ENCODE measurements around the gene KAT2B. TPM values are rescaled to one million over a fixed set of nuclear protein-coding genes. Genes with fewer than 3 reads are reported as not detected.

The KAT2B gene
- total RNA-seq, 1 donor from 2014 or later = 13.6 TPM

DNA sequence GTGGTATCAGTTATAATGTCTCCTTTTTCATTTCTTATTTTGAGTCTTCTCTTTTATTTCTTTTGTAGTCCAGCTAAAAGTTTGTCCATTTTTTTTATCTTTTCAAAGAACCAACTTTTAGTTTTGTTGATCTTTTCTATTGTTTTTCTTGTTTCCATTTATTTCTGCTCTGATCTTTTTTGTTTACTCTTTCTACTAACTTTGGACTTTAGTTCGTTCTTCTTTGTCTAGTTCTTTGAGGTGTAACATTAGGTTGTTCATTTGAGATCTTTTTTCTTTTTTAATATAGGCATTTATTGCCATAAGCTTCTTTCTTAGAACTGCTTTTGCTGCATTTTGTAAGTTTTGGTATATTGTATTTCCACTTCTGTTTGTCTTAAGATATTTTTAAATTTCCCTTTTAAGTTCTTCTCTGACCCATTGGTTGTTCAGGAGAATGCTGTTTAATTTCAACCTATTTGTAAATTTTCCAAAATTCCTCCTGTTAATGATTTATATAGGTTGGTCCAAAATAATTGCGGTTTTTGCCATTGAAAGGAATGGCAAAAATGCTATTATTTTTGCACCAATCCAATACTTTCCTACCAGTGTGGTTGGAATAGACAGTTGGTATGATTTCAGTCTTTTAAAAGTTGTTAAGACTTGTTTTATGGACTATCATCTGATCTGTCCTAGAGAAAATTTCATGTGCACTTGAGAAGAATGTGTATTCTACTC, 51.2 kb downstream of the KAT2B start:
- Mint-ChIP-seq H3K4me1 (ENCODE audit: low read depth, unreplicated experiment) (no peaks in the 10 kb centered on the region), H3K36me3 (ENCODE audit: unreplicated experiment) (peaks cover 9% of the 10 kb centered on the region), H3K27ac (ENCODE audit: unreplicated experiment) (no peak overlapping the region), H3K9me3 (ENCODE audit: unreplicated experiment) (peaks cover 2% of the 10 kb centered on the region), H3K4me3 (ENCODE audit: unreplicated experiment) (no peak overlapping the region), H3K27me3 (ENCODE audit: unreplicated experiment) (no peaks in the 10 kb centered on the region)
- no peak for DNase-seq
- no peak for TF ChIP-seq CTCF (IDR thresholded peaks at IDR 0.05; ENCODE audit: partially characterized antibody, unreplicated experiment)

DNA sequence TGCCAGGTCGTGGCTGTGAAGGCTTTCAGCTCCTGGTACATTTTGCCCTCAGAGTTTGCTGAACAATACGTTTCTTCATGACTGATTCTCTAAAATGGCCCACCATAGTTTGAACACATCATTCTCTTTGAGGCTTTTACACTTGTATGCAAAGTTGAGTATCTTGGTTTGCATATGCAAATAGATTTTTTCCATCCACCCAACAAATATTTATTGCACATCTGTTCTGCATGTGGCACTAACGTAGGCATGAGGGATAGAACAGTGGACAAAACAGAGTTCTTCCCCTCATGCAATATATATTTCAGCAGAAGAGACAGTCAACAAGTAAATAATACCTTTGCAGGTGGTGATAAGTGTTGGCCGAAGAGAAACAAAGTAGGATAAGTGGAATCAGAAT, 55.2 kb downstream of the KAT2B start:
- DNase-seq = no peak
- Mint-ChIP-seq H3K4me1 (ENCODE audit: low read depth, unreplicated experiment) (no peaks in the 10 kb centered on the region), H3K27me3 (ENCODE audit: unreplicated experiment) (no peaks in the 10 kb centered on the region), H3K36me3 (ENCODE audit: unreplicated experiment) (no peaks in the 10 kb centered on the region), H3K27ac (ENCODE audit: unreplicated experiment) (no peak overlapping the region), H3K9me3 (ENCODE audit: unreplicated experiment) (peaks cover 2% of the 10 kb centered on the region), H3K4me3 (ENCODE audit: unreplicated experiment) (no peak overlapping the region)
- no peak for TF ChIP-seq CTCF (IDR thresholded peaks at IDR 0.05; ENCODE audit: partially characterized antibody, unreplicated experiment)

DNA sequence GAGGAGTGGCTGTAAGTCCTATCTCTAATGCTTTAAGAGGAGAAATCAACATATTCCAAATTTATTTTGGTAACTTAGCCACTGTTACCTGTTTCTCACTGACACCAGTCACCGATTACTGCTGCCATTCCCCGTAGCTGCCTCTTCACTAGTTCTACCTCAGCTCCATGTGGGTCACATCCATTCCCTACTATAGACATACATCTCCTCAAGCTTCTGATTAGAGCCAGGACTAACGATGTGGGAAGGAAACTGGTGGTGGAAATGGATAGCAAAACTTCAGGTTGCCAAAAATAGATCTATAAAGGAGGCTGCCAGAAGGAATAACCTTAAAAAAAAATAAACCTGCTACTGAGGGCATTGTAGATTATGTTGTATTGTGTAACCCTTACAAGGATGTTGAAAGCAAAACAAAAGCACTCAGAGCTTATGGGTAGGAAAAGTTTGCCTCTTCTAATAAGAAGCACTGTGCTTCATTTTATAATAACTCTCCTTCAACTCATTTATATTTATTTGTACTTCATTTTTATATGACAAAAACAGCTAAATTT, 56.0 kb downstream of the KAT2B start:
- Mint-ChIP-seq H3K9me3 (ENCODE audit: unreplicated experiment) (peaks cover 2% of the 10 kb centered on the region), H3K4me1 (ENCODE audit: low read depth, unreplicated experiment) (no peaks in the 10 kb centered on the region), H3K27me3 (ENCODE audit: unreplicated experiment) (no peaks in the 10 kb centered on the region), H3K4me3 (ENCODE audit: unreplicated experiment) (no peak overlapping the region), H3K27ac (ENCODE audit: unreplicated experiment) (no peak overlapping the region), H3K36me3 (ENCODE audit: unreplicated experiment) (no peaks in the 10 kb centered on the region)
- DNase-seq = no peak
- TF ChIP-seq CTCF (IDR thresholded peaks at IDR 0.05; ENCODE audit: partially characterized antibody, unreplicated experiment) = no peak

GRCh38 chr3:20097015-20097414, 56.8 kb downstream of the KAT2B start:
- TF ChIP-seq CTCF (IDR thresholded peaks at IDR 0.05; ENCODE audit: partially characterized antibody, unreplicated experiment) = no peak
- H3K4me1 Mint-ChIP-seq (ENCODE audit: low read depth, unreplicated experiment) = no peaks in the 10 kb centered on the region
- no peak overlapping the region for H3K27ac Mint-ChIP-seq (ENCODE audit: unreplicated experiment)
- DNase-seq = no peak
- no peaks in the 10 kb centered on the region for H3K27me3 Mint-ChIP-seq (ENCODE audit: unreplicated experiment)
- H3K9me3 Mint-ChIP-seq (ENCODE audit: unreplicated experiment) = peaks cover 2% of the 10 kb centered on the region
- H3K4me3 Mint-ChIP-seq (ENCODE audit: unreplicated experiment) = no peak overlapping the region
- no peaks in the 10 kb centered on the region for H3K36me3 Mint-ChIP-seq (ENCODE audit: unreplicated experiment)

- no peaks in the 10 kb centered on the region for H3K27me3 Mint-ChIP-seq (ENCODE audit: unreplicated experiment)
- no peak for DNase-seq
- TF ChIP-seq CTCF (IDR thresholded peaks at IDR 0.05; ENCODE audit: partially characterized antibody, unreplicated experiment) = no peak
- H3K9me3 Mint-ChIP-seq (ENCODE audit: unreplicated experiment) = peaks cover 2% of the 10 kb centered on the region
- no peaks in the 10 kb centered on the region for H3K4me1 Mint-ChIP-seq (ENCODE audit: low read depth, unreplicated experiment)
- no peaks in the 10 kb centered on the region for H3K36me3 Mint-ChIP-seq (ENCODE audit: unreplicated experiment)
- no peak overlapping the region for H3K4me3 Mint-ChIP-seq (ENCODE audit: unreplicated experiment)
- H3K27ac Mint-ChIP-seq (ENCODE audit: unreplicated experiment) = no peak overlapping the region
Observed at GRCh38 chr3:20099060-20099459, 58.8 kb downstream of the KAT2B start.
